ENCODE measurements around the gene CYREN.
"Not testable (repeated sequence)": the region's sequence is repeated elsewhere in the genome, so short reads cannot be mapped to it uniquely, and the experiment has no call there.

The CYREN gene

GRCh38 chr7:135170274-135170997, at the start of gene CYREN:
TSS of gene CYREN (minus strand) at chr7:135170707. CDS start at chr7:135168922, 1,785 bp downstream.
- in situ Hi-C loops (cut with HindIII; ENCODE audit: low sequenced_read_pairs), result no loop called here

- in situ Hi-C loops (cut with HindIII; ENCODE audit: low sequenced_read_pairs), result no loop called here
These were observed 47.4 kb upstream of the CYREN start for GRCh38 chr7:135217645-135218509.

- in situ Hi-C loops (cut with HindIII; ENCODE audit: low sequenced_read_pairs), result no loop called here
These were observed 45.2 kb upstream of the CYREN start for GRCh38 chr7:135215698-135216097.

GRCh38 chr7:135215180-135215579, 44.7 kb upstream of the CYREN start:
- in situ Hi-C loops (cut with HindIII; ENCODE audit: low sequenced_read_pairs), result no loop called here

- in situ Hi-C loops (cut with HindIII; ENCODE audit: low sequenced_read_pairs), result no loop called here
These were observed 43.3 kb upstream of the CYREN start for GRCh38 chr7:135213831-135214230.

- in situ Hi-C loops (cut with HindIII; ENCODE audit: low sequenced_read_pairs), result not testable (repeated sequence)
These were observed 41.6 kb upstream of the CYREN start for GRCh38 chr7:135211946-135212685.

GRCh38 chr7:135211179-135211945, 40.9 kb upstream of the CYREN start, which contains the start of gene WDR91:
TSS of gene WDR91 (minus strand) at chr7:135211526. CDS start at chr7:135211502, 24 bp downstream.
- in situ Hi-C loops (cut with HindIII; ENCODE audit: low sequenced_read_pairs), result no loop called here

GRCh38 chr7:135210888-135211178, 40.3 kb upstream of the CYREN start:
- in situ Hi-C loops (cut with HindIII; ENCODE audit: low sequenced_read_pairs), result no loop called here

GRCh38 chr7:135209225-135209834, 38.8 kb upstream of the CYREN start:
- in situ Hi-C loops (cut with HindIII; ENCODE audit: low sequenced_read_pairs), result no loop called here

- in situ Hi-C loops (cut with HindIII; ENCODE audit: low sequenced_read_pairs), result no loop called here
These were observed 37.7 kb upstream of the CYREN start for GRCh38 chr7:135208102-135208793.

GRCh38 chr7:135207406-135208101, 37.0 kb upstream of the CYREN start:
- in situ Hi-C loops (cut with HindIII; ENCODE audit: low sequenced_read_pairs), result no loop called here

- in situ Hi-C loops (cut with HindIII; ENCODE audit: low sequenced_read_pairs), result no loop called here
These were observed 36.5 kb upstream of the CYREN start for GRCh38 chr7:135206941-135207391.

GRCh38 chr7:135205850-135206249, 35.3 kb upstream of the CYREN start:
- in situ Hi-C loops (cut with HindIII; ENCODE audit: low sequenced_read_pairs), result no loop called here

- in situ Hi-C loops (cut with HindIII; ENCODE audit: low sequenced_read_pairs), result no loop called here
These were observed 34.4 kb upstream of the CYREN start for GRCh38 chr7:135204876-135205275.

- in situ Hi-C loops (cut with HindIII; ENCODE audit: low sequenced_read_pairs), result no loop called here
These were observed 33.8 kb upstream of the CYREN start for GRCh38 chr7:135204341-135204749.

GRCh38 chr7:135201350-135201749, 30.8 kb upstream of the CYREN start:
- in situ Hi-C loops (cut with HindIII; ENCODE audit: low sequenced_read_pairs), result no loop called here

- in situ Hi-C loops (cut with HindIII; ENCODE audit: low sequenced_read_pairs), result no loop called here
These were observed 30.4 kb upstream of the CYREN start for GRCh38 chr7:135200821-135201331.

- in situ Hi-C loops (cut with HindIII; ENCODE audit: low sequenced_read_pairs), result no loop called here
These were observed 28.9 kb upstream of the CYREN start for GRCh38 chr7:135199439-135199838.
